Large intestine (tissue), 3 donors: ENCODE data around the gene SF3B1. TPM values are rescaled to one million over a fixed set of nuclear protein-coding genes. Genes with fewer than 3 reads are reported as not detected.

Experiments used
- DNase-seq, 2 donors: peaks; one replicate each; pipeline versions ENCODE4 v3.0.0 to v3.0.0-alpha.2; 2013
- H3K27ac ChIP-seq: one replicate; pipeline ENCODE4 v1.5.1; 2013; ENCODE audit warnings: low read length
- H3K27me3 ChIP-seq: 2 replicates; pipeline ENCODE4 v1.6.1; 2013; ENCODE audit warnings: low read length; ENCODE audit not compliant: control insufficient read depth, insufficient read depth
- H3K36me3 ChIP-seq: 2 replicates; pipeline ENCODE4 v1.6.1; 2013; ENCODE audit warnings: low read length; ENCODE audit not compliant: control insufficient read depth, insufficient read depth
- H3K4me1 ChIP-seq: one replicate; pipeline ENCODE4 v1.6.1; 2013; ENCODE audit warnings: low read length; ENCODE audit not compliant: control insufficient read depth, insufficient read depth
- H3K4me3 ChIP-seq: one replicate; pipeline ENCODE4 v1.5.1; 2013; ENCODE audit warnings: low read length
- H3K9me3 ChIP-seq: one replicate; pipeline ENCODE4 v1.6.1; 2013; ENCODE audit warnings: mild to moderate bottlenecking, low read depth, low read length, moderate library complexity; ENCODE audit not compliant: control insufficient read depth
- WGBS: methylation state at CpG from one replicate; pipeline ENCODE4 v1.1.5; 2013; ENCODE audit warnings: low lambda C conversion rate; ENCODE audit not compliant: insufficient coverage; 5-methylcytosine and 5-hydroxymethylcytosine counted together
- polyA plus RNA-seq: library from polyadenylated mRNA; unstranded; fragments of 120-200 nt; gene quantifications from one replicate; pipeline ENCODE4 v1.2.1, GENCODE V29; 2013

SF3B1 gene
- polyA plus RNA-seq, 1 donor: 347 TPM

DNA sequence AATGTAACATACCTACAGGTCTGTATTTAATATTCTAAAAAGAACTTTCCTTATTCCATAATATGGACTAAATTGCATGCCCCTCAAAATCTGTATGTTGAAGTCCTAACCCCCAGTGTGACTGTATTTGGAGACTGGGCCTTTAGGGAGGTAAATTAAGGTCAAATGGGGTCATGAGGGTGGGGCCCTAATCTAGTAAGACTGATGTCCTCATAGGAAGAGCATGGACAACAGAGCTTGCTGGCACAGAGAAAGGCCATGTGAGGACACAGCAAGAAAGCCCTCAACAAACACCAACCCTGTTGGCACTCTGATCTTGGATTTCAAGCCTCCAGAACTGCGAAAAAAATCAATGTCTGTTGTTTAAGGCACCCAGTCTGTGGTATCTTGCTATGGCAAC is 18.6 kb downstream of the SF3B1 start:
- DNase-seq: no peak
- Histone ChIP-seq H3K27ac (no peak overlapping the region), H3K36me3 (peaks cover 84% of the 10 kb centered on the region), H3K9me3 (no peaks in the 10 kb centered on the region), H3K27me3 (no peaks in the 10 kb centered on the region), H3K4me3 (no peak overlapping the region), H3K4me1 (no peaks in the 10 kb centered on the region)
- WGBS: no CpG with 5 or more reads among the region's 1 CpG

- DNase-seq: no peak
- Histone ChIP-seq H3K27ac (no peak overlapping the region), H3K4me1 (no peaks in the 10 kb centered on the region), H3K36me3 (peaks cover 87% of the 10 kb centered on the region), H3K9me3 (no peaks in the 10 kb centered on the region), H3K4me3 (no peak overlapping the region), H3K27me3 (no peaks in the 10 kb centered on the region)
- no CpG with 5 or more reads among the region's 2 CpGs for WGBS
Measured at GRCh38 chr2:197414515-197414914, 20.3 kb downstream of the SF3B1 start.

GRCh38 chr2:197414039-197414438 is 20.8 kb downstream of the SF3B1 start:
- no peak overlapping the region for H3K4me3 ChIP-seq
- H3K27ac ChIP-seq: no peak overlapping the region
- 75% methylated on average over 2 of the region's 5 CpGs for WGBS
- DNase-seq: no peak
- H3K4me1 ChIP-seq: no peaks in the 10 kb centered on the region
- H3K9me3 ChIP-seq: no peaks in the 10 kb centered on the region
- H3K27me3 ChIP-seq: no peaks in the 10 kb centered on the region
- peaks cover 87% of the 10 kb centered on the region for H3K36me3 ChIP-seq

- Histone ChIP-seq H3K36me3 (peaks cover 88% of the 10 kb centered on the region), H3K4me1 (no peaks in the 10 kb centered on the region), H3K27me3 (no peaks in the 10 kb centered on the region), H3K27ac (no peak overlapping the region), H3K4me3 (no peak overlapping the region), H3K9me3 (no peaks in the 10 kb centered on the region)
- 100% methylated on average over 2 of the region's 2 CpGs for WGBS
- DNase-seq: no peak
Measured at GRCh38 chr2:197405582-197405981, 29.2 kb downstream of the SF3B1 start.

- peaks cover 83% of the 10 kb centered on the region for H3K36me3 ChIP-seq
- no peaks in the 10 kb centered on the region for H3K9me3 ChIP-seq
- no peak for DNase-seq
- no peaks in the 10 kb centered on the region for H3K27me3 ChIP-seq
- WGBS: 90% methylated on average over 5 of the region's 6 CpGs
- no peaks in the 10 kb centered on the region for H3K4me1 ChIP-seq
- H3K4me3 ChIP-seq: no peak overlapping the region
- H3K27ac ChIP-seq: no peak overlapping the region
Measured at GRCh38 chr2:197399887-197400540, 34.8 kb downstream of the SF3B1 start.

- no peaks in the 10 kb centered on the region for H3K27me3 ChIP-seq
- H3K27ac ChIP-seq: no peak overlapping the region
- H3K36me3 ChIP-seq: peaks cover 83% of the 10 kb centered on the region
- no peak for DNase-seq
- no peaks in the 10 kb centered on the region for H3K4me1 ChIP-seq
- no peak overlapping the region for H3K4me3 ChIP-seq
- no CpG with 5 or more reads among the region's 2 CpGs for WGBS
- H3K9me3 ChIP-seq: no peaks in the 10 kb centered on the region
Measured at GRCh38 chr2:197398913-197399312, 35.9 kb downstream of the SF3B1 start.

DNA sequence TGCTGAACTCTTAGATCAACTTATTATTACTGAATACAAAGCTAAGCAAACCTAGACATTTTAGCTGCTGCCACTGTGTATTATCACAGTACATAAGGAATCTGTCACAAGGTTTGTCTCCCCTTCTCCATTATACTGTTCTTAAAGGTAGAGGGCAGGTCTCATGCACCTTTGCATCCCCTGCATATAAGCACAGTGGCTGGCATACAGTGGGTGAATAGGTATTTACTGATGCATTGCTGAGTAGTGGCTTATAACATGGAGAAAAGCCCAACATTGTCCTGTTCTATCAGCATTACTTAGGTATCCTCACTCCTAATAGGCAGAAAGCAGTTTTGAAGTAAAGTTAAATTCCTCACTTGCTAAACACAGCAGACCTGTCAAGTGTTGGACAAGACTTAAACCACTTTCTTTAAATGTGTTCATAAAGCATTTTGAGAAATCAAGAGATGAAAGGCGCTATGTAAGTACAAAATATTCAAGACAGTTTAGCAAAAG is 43.6 kb downstream of the SF3B1 start:
- Histone ChIP-seq H3K27me3 (no peaks in the 10 kb centered on the region), H3K4me3 (no peak overlapping the region), H3K9me3 (no peaks in the 10 kb centered on the region), H3K4me1 (no peaks in the 10 kb centered on the region), H3K36me3 (peaks cover 39% of the 10 kb centered on the region), H3K27ac (no peak overlapping the region)
- DNase-seq: no peak
- WGBS: no CpG with 5 or more reads among the region's 1 CpG

DNA sequence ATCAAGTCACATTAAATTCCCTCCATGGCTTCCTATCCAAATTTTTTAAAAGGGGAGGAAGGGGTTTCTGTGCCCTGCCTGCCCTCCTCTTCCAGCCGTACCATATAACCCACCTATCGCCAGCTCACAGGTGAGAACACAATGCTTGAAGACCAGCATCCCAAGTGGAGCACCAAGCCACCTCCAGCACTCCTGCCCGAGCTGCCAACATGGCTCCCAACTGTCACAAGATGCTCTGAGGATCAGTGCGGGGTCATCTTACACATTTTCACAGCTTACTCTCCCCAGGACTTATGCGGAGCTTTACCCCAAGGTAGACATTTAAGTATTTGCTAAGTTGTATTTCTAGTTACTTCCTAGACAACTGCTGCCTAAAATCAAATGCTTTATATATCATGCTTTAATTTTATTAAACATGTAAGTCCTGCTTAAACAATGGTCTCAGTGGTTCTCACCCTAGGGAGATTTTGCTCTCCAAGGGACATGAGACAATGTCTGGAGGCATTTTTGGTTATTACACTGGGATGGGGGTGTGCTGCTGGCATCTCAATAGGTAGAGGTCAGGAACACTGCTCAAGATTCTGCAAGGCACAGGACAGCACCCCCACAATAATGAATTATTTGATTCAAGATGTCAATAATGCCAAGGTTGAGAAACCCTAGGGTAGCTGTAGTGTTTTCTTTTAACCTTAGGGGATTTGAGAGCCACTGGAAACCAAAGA is 45.8 kb downstream of the SF3B1 start:
- Histone ChIP-seq H3K9me3 (no peaks in the 10 kb centered on the region), H3K36me3 (peaks cover 21% of the 10 kb centered on the region), H3K4me3 (no peak overlapping the region), H3K27ac (no peak overlapping the region), H3K4me1 (no peaks in the 10 kb centered on the region), H3K27me3 (no peaks in the 10 kb centered on the region)
- WGBS: no CpG with 5 or more reads among the region's 5 CpGs
- DNase-seq: no peak

DNA sequence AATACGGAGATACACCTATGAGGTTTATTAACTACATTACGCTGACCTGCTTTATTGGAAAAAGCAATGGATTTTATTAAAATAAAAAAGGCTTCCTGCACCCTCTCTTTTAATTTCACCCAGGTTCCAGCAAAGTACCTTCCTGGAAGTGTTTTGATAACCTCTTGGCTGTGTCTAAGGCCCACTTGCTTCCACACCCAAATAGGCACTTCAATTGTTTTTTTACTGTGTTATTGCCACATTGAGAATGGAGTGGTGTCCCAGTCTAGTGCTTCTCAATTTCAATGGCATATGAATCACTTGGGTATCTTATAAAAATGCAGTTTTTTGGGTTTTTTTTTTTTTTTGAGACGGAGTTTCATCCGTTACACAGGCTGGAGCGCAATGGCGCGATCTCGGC is 47.6 kb downstream of the SF3B1 start:
- no peaks in the 10 kb centered on the region for H3K4me1 ChIP-seq
- H3K27me3 ChIP-seq: peaks cover 3% of the 10 kb centered on the region
- no peak overlapping the region for H3K4me3 ChIP-seq
- H3K9me3 ChIP-seq: no peaks in the 10 kb centered on the region
- no CpG with 5 or more reads among the region's 8 CpGs for WGBS
- H3K27ac ChIP-seq: no peak overlapping the region
- H3K36me3 ChIP-seq: peaks cover 9% of the 10 kb centered on the region
- DNase-seq: no peak

- H3K4me3 ChIP-seq: no peak overlapping the region
- H3K9me3 ChIP-seq: no peaks in the 10 kb centered on the region
- DNase-seq: no peak
- peaks cover 3% of the 10 kb centered on the region for H3K27me3 ChIP-seq
- H3K27ac ChIP-seq: no peak overlapping the region
- no CpG with 5 or more reads among the region's 2 CpGs for WGBS
- H3K36me3 ChIP-seq: peaks cover 2% of the 10 kb centered on the region
- H3K4me1 ChIP-seq: no peaks in the 10 kb centered on the region
Measured at GRCh38 chr2:197386242-197386641, 48.6 kb downstream of the SF3B1 start.
